G401.6 (cell line): Measurements from ENCODE around the gene PDIA6.
"Not testable (repeated sequence)": the region's sequence is repeated elsewhere in the genome, so short reads cannot be mapped to it uniquely, and the experiment has no call there.

Experiments used
- FAIRE-seq: peaks from 2 replicates; lab custom pipeline; 2012; peaks lifted over from hg19 to GRCh38; lab: Jason Lieb, UNC

PDIA6 gene

DNA sequence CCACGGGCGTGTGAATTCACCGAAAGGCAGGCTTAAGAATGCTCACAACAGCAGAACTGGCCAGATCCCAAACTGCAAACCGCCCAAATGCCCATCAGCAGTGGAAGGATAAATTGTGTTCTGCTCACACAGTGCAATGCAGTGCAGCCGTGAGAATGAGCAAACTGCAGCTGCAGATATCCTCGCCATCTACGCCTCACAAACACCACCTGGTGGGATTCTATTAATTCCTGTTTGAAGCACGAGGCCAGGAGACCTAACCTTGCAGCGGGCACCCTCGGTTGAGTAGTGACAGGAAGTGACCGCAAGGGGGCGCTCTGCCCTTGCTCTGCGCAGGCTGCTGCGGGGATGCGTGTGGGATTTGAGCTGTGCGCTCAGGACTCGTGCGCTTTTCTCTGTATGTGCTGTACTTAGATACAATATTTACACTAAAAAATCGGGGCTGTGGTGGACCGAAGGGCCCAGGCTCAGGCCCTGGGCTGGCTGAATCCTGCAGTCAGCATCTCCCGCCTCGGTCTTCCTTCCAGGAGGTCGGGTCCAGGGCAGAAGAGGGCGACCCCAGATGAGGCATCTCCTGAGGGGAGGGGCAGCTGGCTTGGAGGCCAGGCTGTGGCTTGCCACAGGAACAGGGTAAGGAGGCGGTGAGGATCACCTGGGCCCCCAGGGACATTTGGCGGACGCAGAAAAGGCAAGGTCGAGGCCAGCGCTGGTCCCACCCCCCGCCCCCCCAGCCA, 19.8 kb upstream of the PDIA6 start:
- FAIRE-seq, result peak; percentile 62

DNA sequence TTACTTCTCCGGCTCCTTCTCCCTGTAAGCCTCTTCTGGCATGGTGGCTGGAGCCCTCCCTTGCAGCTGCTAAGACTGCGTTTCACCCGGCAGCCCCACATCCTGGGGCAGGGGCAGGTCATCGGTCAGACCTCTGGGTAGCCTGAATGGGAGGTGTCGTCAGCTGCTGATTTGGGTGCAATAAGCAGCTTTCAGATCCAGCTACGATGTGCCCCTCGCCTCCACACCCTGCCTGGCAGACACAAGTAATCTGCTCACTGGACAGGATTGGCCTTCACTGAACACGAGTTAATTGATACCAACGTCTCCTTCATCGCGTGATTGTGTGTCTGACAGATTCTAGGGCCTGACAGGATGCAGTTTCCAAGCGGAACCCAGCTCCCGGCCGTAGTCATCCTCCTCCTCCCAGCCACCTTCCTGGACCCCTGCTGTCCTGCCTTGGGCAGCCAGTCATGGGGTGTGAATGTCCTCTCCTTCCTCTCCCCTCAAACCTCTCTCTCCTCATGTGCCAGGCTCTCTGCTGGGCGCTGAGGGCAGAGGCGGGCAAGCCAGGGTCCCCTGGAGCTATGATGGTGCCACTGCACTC, 18.9 kb upstream of the PDIA6 start:
- FAIRE-seq, result no peak

- FAIRE-seq, result no peak
Measured at GRCh38 chr2:10830641-10831399, 18.2 kb upstream of the PDIA6 start.

DNA sequence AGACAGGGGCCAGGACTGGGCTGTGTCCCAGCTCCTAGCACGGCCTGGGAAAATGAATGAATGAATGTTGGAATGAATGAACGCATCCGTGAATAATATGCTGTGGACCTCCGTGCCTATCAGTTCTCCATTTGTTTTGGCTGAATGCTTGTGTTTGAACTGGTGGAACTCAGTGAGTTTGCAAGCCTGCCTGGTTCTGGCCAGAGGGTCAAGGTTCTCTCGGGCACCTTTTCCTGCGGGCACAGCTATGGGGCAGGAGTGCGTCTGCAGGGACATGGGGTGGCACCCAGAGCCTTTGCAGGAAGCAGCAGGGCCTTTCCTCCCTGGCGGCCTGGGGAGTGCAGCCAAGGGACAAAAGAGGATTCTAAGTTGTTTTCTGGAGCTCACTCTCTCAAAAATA, 17.6 kb upstream of the PDIA6 start:
- no peak for FAIRE-seq

GRCh38 chr2:10829299-10829698, 16.7 kb upstream of the PDIA6 start:
- no peak for FAIRE-seq

GRCh38 chr2:10828346-10828745, 15.8 kb upstream of the PDIA6 start:
- no peak for FAIRE-seq

DNA sequence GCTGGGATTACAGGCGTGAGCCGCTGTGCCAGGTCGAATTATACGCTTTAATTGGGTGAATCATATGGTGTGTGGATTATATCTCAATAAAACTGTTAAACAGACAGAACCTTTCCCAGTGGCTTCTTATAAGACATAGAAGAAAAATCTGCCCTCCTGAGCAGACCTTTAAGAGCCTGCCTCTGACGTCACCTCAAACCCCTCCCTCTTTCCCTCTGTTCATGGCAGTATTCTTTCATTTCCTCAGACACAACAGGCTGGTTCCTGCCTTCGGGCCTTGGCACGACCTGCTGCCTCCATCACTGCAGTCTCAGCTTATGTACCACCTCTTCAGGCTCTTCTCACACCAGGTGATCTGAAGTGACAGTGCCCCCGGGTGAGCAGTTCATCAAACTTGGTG, 14.0 kb upstream of the PDIA6 start:
- no peak for FAIRE-seq

- FAIRE-seq, result no peak
Measured at GRCh38 chr2:10826026-10826425, 13.4 kb upstream of the PDIA6 start.

DNA sequence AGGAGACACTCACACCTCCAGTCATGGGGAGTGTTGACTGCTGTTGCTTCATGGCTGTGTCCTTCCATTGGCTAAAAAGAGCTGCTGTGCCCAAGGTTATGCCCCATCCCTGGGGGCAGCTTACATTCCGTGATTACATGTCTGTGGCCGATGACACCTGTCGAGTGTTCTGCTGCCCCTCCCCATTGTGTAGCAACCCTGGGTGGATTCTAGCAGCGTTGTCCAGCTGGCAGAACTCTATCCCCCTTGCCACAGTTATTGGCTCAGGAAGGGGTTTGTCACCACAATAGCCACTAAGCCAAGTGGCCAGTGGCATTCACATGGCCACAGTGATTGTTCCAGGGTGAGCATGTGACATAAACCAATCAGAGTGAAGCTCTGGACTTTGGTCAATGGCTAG, 11.6 kb upstream of the PDIA6 start:
- no peak for FAIRE-seq

- FAIRE-seq, result no peak
Measured at GRCh38 chr2:10820978-10821695, 8.6 kb upstream of the PDIA6 start.

- FAIRE-seq, result no peak
Measured at GRCh38 chr2:10820562-10820961, 8.0 kb upstream of the PDIA6 start.

- FAIRE-seq, result no peak
Measured at GRCh38 chr2:10819714-10820314, 7.2 kb upstream of the PDIA6 start.

GRCh38 chr2:10818984-10819383, 6.4 kb upstream of the PDIA6 start:
- FAIRE-seq, result no peak

- not testable (repeated sequence) for FAIRE-seq
Measured at GRCh38 chr2:10818305-10818704, 5.7 kb upstream of the PDIA6 start.

DNA sequence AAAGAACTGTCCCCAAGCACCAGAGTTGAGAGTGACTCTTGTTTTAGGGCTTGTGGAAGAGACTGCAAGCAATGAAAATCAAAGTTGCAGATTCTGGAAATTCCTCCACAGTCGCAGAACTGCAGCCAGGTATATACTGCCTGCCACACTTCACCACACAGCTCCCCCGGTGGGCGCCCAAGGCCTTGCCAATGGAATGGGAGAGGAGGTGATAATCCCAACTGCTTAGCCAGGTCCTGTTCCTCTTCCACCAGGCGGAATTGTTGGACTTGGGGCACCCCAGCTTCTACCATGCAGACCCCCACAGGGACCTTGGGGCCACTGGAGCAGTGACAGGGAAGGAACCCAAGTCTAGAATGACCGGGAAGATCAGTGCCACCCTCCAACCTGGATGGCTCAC, 4.8 kb upstream of the PDIA6 start:
- FAIRE-seq, result no peak

GRCh38 chr2:10814571-10815331, 2.2 kb upstream of the PDIA6 start:
- no peak for FAIRE-seq

DNA sequence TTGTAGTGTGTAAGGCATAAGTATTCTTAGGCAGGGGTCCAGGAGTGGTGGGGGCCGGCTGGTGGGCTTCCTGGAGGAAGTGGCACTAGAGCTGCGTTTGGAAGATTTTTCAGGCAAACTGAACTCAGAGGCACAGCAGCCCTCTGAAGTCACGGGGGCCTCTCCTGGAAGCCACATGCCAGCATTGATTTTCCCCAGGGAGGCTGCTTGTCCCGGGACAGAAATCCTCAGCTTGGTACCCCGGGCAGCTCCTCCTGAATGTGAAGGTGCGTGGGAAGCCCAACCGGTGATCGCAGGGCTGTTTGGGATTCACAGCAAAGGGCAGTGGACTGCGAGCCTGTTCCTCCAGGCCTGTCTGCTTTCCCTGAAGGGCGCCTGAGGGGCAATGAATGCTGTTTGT, 1.6 kb upstream of the PDIA6 start:
- no peak for FAIRE-seq

DNA sequence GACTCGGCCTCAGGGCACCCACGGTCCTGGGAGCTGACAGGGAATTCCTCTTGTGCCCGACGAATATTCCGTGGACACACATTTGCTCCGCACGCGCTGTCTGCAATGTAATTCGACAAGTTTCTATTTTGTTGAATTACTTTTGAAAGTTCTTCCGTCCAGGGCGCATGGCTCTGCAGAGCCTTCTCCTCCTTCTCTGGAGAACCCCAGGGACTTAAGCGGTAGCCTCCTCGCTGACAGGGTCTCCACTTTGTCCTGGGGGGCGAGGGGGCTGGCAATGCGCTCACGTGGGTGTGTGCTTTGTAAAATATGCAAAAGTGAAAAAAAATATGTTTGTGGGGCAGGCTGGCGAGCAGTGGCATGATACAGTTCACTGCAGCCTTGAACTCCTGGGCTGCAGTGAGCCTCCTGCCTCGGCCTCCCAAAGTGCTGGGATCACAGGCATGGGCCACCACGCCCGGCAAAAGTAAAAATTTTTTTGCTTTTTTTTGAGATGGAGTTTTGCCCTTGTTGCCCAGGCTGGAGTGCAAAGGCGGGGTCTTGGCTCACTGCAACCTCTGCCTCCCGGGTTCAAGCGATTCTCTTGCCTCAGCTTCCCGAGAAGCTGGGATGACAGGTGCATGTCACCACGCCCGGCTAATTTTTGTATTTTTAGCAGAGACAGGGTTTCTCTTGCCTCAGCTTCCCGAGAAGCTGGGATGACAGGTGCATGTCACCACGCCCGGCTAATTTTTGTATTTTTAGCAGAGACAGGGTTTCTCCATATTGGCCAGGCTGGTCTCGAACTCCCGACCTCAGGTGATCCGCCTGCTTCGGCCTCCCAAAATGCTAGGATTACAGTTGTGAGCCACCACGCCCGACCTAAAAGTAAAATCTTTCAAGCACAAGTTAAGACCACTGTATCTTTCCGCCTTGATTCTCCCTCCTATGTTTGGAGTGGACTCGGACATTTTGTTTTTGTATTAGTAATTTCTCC, 866 bp upstream of the PDIA6 start:
- FAIRE-seq, result not testable (repeated sequence)

- FAIRE-seq, result no peak
Measured at GRCh38 chr2:10811517-10811916, 1.1 kb downstream of the PDIA6 start.
